ENCODE measurements around the gene ZNF837.
"Not testable (repeated sequence)": the region's sequence is repeated elsewhere in the genome, so short reads cannot be mapped to it uniquely, and the experiment has no call there.

ZNF837 gene

GRCh38 chr19:58395979-58396627, 15.3 kb upstream of the ZNF837 start:
- no peak for DNase-seq

- no peak for DNase-seq
These were observed 14.6 kb upstream of the ZNF837 start, which contains the start of gene RNF225 for GRCh38 chr19:58395220-58395978. RNF225 (plus strand) TSS chr19:58395656; CDS start chr19:58396090, 434 bp downstream.

GRCh38 chr19:58394821-58395219, 14.0 kb upstream of the ZNF837 start:
- no peak for DNase-seq

GRCh38 chr19:58393725-58394033, 12.8 kb upstream of the ZNF837 start:
- no peak for DNase-seq

DNA sequence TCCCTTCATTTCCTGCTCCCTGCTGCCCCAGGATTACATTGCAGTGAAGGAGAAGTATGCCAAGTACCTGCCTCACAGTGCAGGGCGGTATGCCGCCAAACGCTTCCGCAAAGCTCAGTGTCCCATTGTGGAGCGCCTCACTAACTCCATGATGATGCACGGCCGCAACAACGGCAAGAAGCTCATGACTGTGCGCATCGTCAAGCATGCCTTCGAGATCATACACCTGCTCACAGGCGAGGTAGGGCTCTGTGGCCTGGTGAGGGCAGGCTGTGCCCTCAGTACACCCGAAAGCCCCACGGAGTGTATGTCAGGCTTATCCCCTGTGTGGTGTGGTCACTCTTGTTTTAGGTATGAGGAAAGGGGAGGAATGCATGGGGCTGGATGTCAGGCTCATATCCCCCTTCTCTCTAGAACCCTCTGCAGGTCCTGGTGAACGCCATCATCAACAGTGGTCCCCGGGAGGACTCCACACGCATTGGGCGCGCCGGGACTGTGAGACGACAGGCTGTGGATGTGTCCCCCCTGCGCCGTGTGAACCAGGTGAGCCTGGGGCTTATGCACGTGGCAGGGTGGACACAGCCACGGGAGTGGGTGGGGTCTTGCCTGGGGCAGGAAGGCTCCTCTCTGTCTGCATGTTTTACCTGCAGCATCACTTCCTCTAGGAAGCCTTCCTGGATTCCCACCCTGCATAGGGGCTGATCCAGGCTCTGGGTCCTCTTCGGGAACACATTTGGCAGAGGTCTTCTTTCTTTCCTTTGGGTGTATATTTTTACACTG, 12.3 kb upstream of the ZNF837 start:
- no peak for DNase-seq

- DNase-seq: no peak
These were observed 7.3 kb upstream of the ZNF837 start for GRCh38 chr19:58388175-58388526.

- DNase-seq: no peak
These were observed 6.7 kb upstream of the ZNF837 start for GRCh38 chr19:58387338-58388174.

DNA sequence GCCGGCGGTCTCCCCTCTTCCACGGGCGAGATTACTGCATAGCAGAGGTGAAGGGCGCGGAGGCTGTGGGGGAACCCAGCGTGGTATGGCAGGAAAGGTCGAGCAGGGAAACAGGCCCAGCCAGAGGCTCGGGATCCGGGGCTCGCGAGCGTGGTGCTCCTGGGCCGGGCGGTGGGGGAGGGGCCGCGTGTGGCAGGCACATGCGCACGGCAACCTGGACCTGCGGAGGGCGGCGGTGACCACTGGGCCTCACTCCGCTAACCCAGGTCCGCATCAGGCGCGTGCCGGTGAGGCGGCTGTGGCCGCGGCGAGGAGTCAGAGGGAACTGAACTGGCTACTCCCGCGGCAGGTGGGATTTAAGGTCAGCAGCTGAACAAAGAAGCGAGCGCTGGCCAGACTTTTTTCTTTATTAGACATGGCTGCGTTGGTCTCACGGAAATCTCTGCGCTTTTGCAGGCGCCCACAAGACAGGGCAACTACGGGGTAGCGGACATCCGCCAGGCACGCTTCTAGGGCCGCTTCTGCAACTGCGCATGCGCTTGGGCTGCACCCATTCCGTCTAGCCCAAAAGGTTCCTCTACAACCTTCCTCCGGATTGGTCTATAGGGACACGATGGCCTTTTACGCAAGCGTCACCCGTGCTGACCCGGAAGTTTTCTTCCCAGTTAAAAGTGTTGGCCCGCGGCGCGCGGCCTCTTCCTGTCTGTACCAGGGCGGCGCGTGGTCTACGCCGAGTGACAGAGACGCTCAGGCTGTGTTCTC, 5.9 kb upstream of the ZNF837 start, which contains the start of gene RPS5:
TSS of gene RPS5 (plus strand) at position 694 of the 762 bp plus-strand sequence. CDS start 869 bp downstream, outside the sequence.
- DNase-seq: peak; percentile 97 to 98

DNA sequence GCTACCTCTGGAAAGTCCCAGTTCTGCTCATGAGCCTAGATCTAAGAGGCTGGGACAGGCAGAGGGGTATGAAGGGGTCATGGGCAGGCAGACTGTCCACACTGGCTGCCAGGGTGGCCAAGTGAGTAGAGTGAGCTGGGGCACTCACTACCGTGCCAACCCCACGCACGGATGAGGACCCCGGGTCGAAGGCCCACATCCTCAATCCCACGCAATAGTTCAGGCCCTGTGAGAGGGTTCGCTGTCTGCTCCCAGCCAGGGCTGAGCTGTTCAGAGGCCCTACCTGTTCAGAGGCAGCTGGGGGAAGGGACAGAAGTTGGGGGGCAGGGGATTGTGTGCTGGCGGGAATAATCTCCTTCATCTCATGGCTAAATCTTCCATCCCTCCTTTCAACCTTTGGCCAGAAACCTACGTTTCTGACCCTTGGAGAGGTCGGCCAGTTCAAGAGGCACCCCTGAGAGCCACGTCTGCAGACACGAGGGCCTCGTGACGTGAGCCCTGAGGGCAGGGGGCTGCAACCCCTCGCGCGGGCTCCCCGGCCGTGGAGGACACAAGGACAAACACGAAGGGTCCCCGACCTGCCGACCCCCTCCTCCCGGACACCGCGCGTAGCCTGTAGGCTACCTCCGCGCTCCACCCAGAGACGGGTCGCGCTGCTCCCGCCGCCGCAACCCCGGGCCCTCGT, 5.2 kb upstream of the ZNF837 start:
- no peak for DNase-seq

DNA sequence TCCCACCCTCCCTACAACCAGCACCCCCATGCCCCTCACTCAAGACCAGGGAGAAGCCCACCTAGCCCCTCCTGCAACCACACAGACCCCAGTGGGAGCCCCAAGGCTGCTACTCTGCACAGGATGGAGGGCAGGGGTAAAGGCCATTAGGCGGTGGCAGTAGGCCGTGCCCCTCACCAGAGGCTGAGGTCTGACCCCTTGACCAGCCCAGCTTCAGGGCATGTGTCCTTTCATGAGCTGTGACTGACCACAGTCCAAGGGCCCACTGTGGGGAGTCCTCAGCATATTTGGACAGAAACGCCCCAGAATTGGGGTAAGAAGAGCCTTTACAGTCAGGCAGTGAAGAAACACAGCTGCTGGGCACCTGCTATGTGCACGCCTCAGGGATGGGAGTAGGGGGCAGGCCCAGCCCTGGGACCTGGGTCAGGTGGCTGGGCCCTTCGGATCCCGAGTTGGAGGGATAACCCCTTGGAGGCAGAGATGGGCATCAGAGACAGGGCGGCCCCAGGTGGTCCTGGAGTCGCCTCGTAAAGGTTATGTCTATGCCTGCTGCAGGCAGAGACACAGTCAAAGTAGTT, 4.6 kb upstream of the ZNF837 start:
- no peak for DNase-seq

DNA sequence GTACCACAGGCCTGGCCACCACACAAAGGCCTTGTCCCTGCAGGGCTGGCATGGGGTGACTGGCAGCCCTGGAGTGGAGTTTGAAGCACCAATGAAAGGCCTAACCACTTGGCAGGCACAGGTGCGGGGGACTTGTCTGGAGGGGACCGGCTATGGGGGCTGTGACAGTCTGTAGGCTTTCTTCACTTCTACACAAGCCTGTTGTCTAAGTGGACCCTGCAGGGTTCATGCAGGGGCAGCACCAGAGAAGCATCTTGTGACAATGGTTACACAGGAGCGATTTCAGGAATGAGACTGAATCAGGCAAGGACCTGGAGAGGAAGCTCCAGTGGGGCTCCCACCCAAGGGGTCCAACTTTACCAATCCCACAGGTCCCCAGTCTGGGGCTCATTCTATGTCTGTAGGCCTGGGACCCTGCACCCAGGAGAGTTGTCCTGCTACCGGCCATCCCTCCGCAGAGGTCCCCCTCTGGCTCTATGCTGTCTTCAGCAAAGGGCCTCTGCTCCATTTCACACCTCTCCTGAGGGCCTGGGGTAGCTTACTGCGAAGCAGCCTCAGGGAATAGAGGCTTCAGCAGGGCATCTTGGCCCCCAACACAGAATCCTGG, 2.3 kb upstream of the ZNF837 start:
- no peak for DNase-seq

- no peak for DNase-seq
These were observed 806 bp upstream of the ZNF837 start for GRCh38 chr19:58381460-58382212.

- DNase-seq: no peak
These were observed 681 bp downstream of the ZNF837 start for GRCh38 chr19:58380037-58380661.

- DNase-seq: no peak
These were observed 1.6 kb downstream of the ZNF837 start for GRCh38 chr19:58379246-58379645.

GRCh38 chr19:58376724-58377123, 4.1 kb downstream of the ZNF837 start:
- not testable (repeated sequence) for DNase-seq

DNA sequence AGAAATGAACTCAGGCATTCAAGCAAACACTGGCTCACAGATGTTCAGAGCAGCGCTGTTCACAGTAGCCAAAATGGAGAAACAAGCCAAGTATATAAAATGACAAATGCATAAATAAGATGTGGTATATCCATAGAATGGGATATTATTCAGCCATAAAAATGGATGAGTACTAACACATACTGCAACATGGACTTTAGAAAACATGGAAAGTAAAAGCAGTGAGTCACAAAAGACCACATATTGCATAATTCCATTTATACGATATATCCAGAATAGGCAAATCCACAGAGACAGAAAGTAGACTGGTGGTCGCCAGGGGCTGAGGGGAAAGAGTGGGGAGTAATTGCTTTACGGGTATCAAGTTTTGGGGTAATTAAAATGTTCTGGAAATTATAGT, 6.6 kb downstream of the ZNF837 start:
- DNase-seq: no peak

DNA sequence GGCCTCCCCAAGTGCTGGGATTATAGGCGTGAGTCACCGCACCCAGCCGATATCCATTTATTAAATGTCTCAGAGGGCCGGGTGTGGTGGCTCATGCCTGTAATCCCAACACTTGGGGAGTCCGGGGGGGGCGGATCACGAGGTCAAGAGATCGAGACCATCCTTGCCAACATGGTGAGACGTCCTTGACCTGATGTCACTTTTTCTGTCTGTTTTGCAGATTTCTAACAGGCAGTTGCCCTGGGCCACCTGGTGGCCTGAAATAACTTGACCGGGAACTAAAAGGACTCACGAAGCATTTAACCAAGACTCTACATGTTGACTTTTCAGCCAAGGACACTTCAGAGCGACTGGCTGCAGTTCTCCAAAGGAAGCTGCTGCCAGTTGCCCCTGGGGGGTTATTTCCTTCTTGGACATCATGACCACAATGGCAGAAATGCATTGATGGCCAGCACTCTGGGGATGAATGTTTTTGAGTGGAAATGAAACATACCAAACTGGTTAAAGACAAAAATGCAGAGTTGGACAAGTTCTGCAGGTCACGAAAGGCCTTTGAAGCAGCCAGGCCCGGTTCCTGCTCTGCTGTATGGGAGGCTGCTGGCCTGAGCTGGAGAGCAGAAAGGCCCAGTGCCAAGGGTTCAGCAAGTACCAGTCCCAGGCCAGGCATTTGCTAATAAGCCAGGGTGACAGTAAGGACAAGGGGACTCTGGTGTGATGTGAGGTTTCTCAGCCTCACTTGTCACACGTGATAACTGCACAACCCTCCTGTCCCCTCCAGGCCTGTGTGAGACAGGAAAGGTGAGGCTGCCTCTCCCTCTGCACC, 8.3 kb downstream of the ZNF837 start:
- peak; percentile 35 to 54 for DNase-seq

- no peak for DNase-seq
These were observed 12.1 kb downstream of the ZNF837 start for GRCh38 chr19:58368561-58369360.

All from AML-193 (cell line).